Bone marrow (tissue), 2 donors: Measurements from ENCODE around the gene PSMD1.
"Not testable (repeated sequence)": the region's sequence is repeated elsewhere in the genome, so short reads cannot be mapped to it uniquely, and the experiment has no call there.

Experiments
- DNase-seq, 2 donors: peaks; one replicate each; lab custom pipeline; 2025; lab: John Stamatoyannopoulos, UW

Gene PSMD1

GRCh38 chr2:231117148-231117547, 60.5 kb downstream of the PSMD1 start:
- no peak for DNase-seq

DNA sequence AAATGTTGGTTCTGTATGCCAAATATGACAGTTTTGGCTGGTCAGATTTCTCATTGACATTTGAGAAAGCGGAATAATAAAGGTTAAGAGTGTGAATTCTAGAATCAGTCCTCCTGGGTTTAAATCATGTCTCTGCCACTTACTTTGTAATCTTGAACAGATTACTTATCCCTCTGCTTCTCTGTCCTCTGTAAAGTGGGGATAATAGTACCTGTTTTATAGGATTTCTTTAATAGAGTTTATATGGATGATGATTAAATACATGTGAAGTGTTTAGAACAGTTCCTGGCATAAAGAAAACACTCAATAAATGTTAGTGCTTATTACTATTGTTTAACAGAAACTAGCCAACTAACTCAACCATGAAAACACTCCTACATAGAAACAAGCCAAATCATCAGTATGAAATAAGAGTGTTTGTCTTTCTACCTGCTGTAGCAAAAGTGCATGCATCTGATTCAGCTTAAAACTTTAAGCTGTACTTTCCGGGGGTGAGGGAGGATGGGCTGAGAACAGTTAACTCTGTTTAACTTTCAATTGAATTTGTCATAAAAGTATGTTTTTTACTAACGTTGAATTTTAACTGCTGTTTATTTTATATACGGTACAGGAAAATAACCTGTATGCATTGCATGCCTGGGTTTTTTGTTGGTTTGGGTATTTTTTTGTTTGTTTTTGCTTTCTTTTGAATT, 61.4 kb downstream of the PSMD1 start:
- DNase-seq, result no peak

GRCh38 chr2:231118614-231118942, 61.9 kb downstream of the PSMD1 start:
- DNase-seq, result no peak

DNA sequence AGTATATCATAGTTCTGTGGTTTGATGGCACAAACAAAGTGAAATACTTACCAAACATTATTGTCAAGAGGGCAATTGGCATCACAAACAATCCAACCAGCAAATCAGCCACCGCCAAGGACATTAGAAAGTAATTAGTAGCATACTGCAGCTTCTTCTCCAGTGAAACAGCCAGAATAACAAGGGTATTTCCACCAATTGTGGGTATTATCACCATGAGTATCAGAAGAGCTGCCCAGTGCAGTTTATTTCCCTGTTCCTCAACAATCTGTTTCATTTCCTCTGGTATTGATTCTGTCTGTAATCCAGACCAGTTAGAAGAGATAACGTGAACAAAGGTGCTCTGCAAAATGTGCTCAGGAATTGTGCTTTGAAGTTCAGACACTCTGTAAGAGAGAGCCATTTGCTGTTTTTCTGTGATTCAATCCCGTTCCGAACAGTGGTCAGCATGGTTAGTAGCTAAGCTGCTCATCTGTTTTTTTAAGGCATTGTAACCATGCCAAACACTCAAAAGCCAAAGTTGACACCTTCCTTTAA, 66.8 kb downstream of the PSMD1 start:
- DNase-seq, result no peak

- no peak for DNase-seq
Observed at GRCh38 chr2:231124838-231125568, 68.3 kb downstream of the PSMD1 start, which contains the start of gene HTR2B. HTR2B (minus strand) TSS chr2:231125042; CDS start chr2:231123764, 1,278 bp downstream.

DNA sequence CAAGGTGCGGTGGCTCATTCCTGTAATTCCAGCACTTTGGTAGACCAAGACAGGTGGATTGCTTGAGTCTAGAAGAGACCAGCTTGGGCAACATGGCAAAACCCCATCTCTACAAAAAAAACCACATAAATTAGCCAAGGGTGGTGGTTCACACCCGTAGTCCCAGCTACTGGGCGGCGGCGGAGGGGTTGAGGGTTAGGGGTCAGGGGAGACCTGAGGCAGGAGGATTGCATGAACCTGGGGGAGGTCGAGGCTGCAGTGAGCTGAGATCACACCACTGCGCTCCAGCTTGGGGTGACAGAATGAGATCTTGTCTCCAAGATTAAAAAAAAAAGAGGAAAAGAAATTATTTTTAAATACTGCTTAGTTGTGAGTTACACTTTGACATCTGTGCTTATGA, 69.5 kb downstream of the PSMD1 start:
- no peak for DNase-seq

DNA sequence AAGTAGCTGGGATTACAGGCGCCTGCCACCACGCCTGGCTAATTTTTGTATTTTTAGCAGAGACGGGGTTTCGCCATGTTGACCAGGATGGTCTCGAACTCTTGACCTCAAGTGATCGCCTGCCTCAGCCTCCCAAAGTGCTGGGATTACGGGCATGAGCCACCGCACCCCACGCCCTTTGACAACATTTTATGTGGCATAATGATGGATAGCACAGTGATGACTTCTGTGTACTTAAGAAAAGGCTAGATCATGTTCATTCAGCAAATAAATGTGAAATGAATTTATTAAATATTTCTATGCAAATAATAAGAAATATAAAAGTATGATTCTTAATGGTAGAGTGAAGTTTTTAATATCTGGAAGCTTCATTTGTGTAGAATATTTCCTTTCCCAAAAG, 70.8 kb downstream of the PSMD1 start:
- no peak for DNase-seq

- DNase-seq, result no peak
Observed at GRCh38 chr2:231127936-231128335, 71.3 kb downstream of the PSMD1 start.

DNA sequence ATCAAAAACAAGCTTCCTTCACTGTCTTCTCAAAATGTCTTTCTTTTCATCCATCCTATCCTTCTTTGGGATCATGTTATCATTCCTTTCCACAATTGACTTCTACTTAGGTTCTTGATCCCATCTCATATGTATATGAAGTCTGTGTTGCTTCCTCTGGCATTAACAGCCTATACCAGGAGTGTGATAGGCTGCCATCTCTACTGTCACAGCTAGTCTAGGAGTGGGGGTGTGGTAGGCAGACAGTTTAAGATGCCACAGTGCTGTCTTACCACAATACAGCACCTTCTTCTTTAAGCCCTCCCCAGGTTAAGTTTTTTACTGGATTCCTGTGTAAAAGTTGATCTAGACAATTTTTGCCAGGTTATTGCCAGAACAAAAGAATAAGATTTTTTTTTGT, 71.9 kb downstream of the PSMD1 start:
- no peak for DNase-seq

DNA sequence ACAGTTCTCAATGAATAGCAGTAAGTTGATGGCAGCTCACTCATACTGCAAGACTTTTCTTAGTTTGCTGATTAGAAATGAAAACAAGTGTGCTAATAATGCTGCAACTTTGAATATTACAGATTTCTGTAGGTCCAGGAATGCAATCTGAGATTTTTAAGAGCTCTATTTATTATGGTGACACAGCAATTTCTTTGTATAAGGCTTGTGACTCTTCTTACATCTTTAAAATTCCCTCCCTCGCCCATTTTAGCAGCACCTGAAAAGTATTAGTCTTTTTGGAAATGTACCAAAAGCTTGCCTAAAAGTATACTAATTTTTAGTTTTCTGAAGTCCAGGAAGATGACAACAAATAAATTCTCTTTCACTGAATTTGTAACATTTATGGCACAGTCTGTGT, 72.5 kb downstream of the PSMD1 start:
- DNase-seq, result no peak

- no peak for DNase-seq
Observed at GRCh38 chr2:231130336-231131056, 73.8 kb downstream of the PSMD1 start.

DNA sequence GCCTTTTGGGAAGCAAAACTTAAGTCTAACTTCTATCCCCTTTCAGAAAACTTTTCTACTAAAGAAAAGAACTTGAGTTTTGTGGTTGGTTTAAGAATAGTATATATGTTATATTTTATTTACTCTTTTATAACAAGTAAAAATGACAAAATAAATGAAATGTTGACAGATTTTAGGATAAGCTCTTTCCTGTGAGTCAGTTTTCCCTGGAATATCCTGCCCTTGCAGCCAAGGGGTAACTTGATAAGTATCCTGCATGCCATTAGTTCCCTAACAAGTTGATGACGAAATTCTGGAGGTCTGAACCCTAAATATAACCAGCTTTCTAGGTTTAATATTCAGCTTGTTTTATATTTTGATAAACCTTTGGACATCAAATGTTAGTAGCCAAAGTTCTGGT, 75.5 kb downstream of the PSMD1 start:
- DNase-seq, result no peak

GRCh38 chr2:231133365-231134099, 76.9 kb downstream of the PSMD1 start:
- DNase-seq, result no peak

- DNase-seq, result no peak
Observed at GRCh38 chr2:231134910-231135655, 78.4 kb downstream of the PSMD1 start.

GRCh38 chr2:231138699-231139098, 82.0 kb downstream of the PSMD1 start:
- DNase-seq, result no peak

DNA sequence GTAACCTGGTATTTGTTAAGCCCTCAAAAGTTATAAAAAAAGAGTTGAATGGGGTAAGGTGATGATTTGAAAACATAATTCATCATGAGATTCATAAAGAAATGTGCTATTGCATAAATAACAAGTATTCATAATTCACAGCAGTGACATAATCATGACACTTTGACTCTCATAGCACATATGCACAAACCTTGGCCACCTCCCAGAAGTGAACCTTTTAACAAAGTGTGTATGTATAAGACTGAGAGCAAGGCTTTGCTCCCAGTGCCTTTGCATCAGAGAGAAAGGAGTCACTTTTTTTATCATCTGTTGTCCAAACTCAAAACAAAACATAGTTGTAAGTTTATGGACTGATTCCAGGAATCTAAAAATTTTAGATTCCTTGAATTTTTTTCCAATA, 83.1 kb downstream of the PSMD1 start:
- DNase-seq, result no peak

GRCh38 chr2:231140808-231141207, 84.1 kb downstream of the PSMD1 start:
- DNase-seq, result not testable (repeated sequence)

GRCh38 chr2:231144896-231145295, 88.2 kb downstream of the PSMD1 start:
- no peak for DNase-seq

- DNase-seq, result no peak
Observed at GRCh38 chr2:231146665-231147064, 90.0 kb downstream of the PSMD1 start.

- DNase-seq, result no peak
Observed at GRCh38 chr2:231152800-231153557, 96.3 kb downstream of the PSMD1 start.

GRCh38 chr2:231159306-231159705, 102.6 kb downstream of the PSMD1 start:
- DNase-seq, result no peak
